Testis (tissue), 2 donors: ENCODE data around the gene TRAK1.

Source experiments
- CTCF ChIP-seq, 3 experiments: fragments of 450-650 bp in 2 of 3; fragments of 200-600 bp in 1 of 3; sonication (generic) in 1 of 3; IDR thresholded peaks; one replicate each; pipeline ENCODE4 v1.5.1; 2016 to 2019; ENCODE audit warnings: antibody characterized with exemption in 3 of 3, mild to moderate bottlenecking in 2 of 3, moderate library complexity in 1 of 3
- POLR2A ChIP-seq: fragments of 450-650 bp; IDR thresholded peaks from one replicate; pipeline ENCODE4 v1.6.1; 2017; ENCODE audit warnings: antibody characterized with exemption, mild to moderate bottlenecking, moderate library complexity

- TF ChIP-seq CTCF (IDR thresholded peaks at IDR 0.05) (no peak), POLR2A (no peak)
These were observed 39.3 kb downstream of the TRAK1 start for GRCh38 chr3:42130329-42131070.
